Prostate gland (tissue), 2 donors: ENCODE data around the gene MRO. TPM values are rescaled to one million over a fixed set of nuclear protein-coding genes. Genes with fewer than 3 reads are reported as not detected.

ENCODE experiments used
- DNase-seq: peaks from one replicate; pipeline ENCODE4 v3.0.0-alpha.2; 2019; ENCODE audit warnings: low spot score
- H3K27ac ChIP-seq, 2 donors: fragments of 200-600 bp; sonication (generic); 2 replicates each; pipeline ENCODE4 v1.5.1; 2017 to 2019
- H3K27me3 ChIP-seq: fragments of 200-600 bp; sonication (generic); replicated peaks from 2 replicates; pipeline ENCODE4 v1.5.1; 2019; ENCODE audit not compliant: insufficient read depth
- H3K36me3 ChIP-seq, 2 donors: fragments of 200-600 bp; sonication (generic); 1 replicate in 1 of 2; 2 replicates in 1 of 2; pipeline versions ENCODE4 v1.5.1 to v1.8.1; 2017 to 2019
- H3K4me1 ChIP-seq: fragments of 200-600 bp; sonication (generic); replicated peaks from 2 replicates; pipeline ENCODE4 v1.5.1; 2019
- H3K4me3 ChIP-seq, 2 donors: fragments of 200-600 bp; sonication (generic); 2 replicates each; pipeline ENCODE4 v1.5.1; 2017 to 2019
- H3K9me3 ChIP-seq: fragments of 200-600 bp; sonication (generic); 2 replicates; pipeline ENCODE4 v1.5.1; 2017
- POLR2A ChIP-seq: fragments of 450-650 bp; IDR thresholded peaks from one replicate; pipeline ENCODE4 v1.6.1; 2016; ENCODE audit warnings: antibody characterized with exemption, mild to moderate bottlenecking
- POLR2AphosphoS5 ChIP-seq: sonication (generic); formaldehyde crosslinking; IDR thresholded peaks from one replicate; pipeline ENCODE4 v1.6.1; 2017; ENCODE audit warnings: antibody characterized with exemption
- WGBS: methylation state at CpG from one replicate; pipeline ENCODE4 v1.1.5; 2018; 5-methylcytosine and 5-hydroxymethylcytosine counted together
- intact Hi-C: fragments of 100-400 bp; cut with DNase I; formaldehyde crosslinking; loops from one replicate; pipeline ENCODE4 v1.14.2; 2022
- total RNA-seq, 2 donors: library from RNA; depleted of rRNA; stranded (reverse); fragments of >200 nt; gene quantifications; one replicate each; pipeline ENCODE4 v1.1.0, GENCODE V29; 2016
- TF ChIP-seq, protein P1 (sequence below), 4 experiments: fragments of 200-600 bp in 2 of 4; fragments of 450-650 bp in 2 of 4; sonication (generic) in 2 of 4; IDR thresholded peaks; 1 replicate in 3 of 4; 2 replicates in 1 of 4; pipeline ENCODE4 v1.5.1; 2016 to 2019; ENCODE audit warnings: antibody characterized with exemption in 4 of 4, mild to moderate bottlenecking in 2 of 4, moderate library complexity in 2 of 4

Gene MRO
- total RNA-seq, 2 donors from 2014 or later: 0.23 to 64.8 TPM

GRCh38 chr18:50826027-50826426 lies 6.2 kb upstream of the MRO start:
- no peak for TF ChIP-seq POLR2A
- Histone ChIP-seq H3K4me3 (no peak overlapping the region), H3K27me3 (no peaks in the 10 kb centered on the region), H3K4me1 (no peaks in the 10 kb centered on the region), H3K27ac (no peak overlapping the region), H3K9me3 (no peaks in the 10 kb centered on the region), H3K36me3 (no peaks in the 10 kb centered on the region)
- intact Hi-C loops: loop anchor here (10.0 kb wide), 3 partner anchors 139 to 369 kb away; partner anchors contain the start of genes ELAC1, MEX3C and SMAD4
- 69% methylated on average over 5 of the region's 5 CpGs for WGBS
- DNase-seq: no peak

GRCh38 chr18:50825621-50826020 lies 5.8 kb upstream of the MRO start:
- Histone ChIP-seq H3K4me1 (no peaks in the 10 kb centered on the region), H3K27me3 (no peaks in the 10 kb centered on the region), H3K36me3 (no peaks in the 10 kb centered on the region), H3K27ac (no peak overlapping the region), H3K4me3 (no peak overlapping the region), H3K9me3 (no peaks in the 10 kb centered on the region)
- 93% methylated on average over 2 of the region's 2 CpGs for WGBS
- intact Hi-C loops: loop anchor here (10.0 kb wide), 3 partner anchors 139 to 369 kb away; partner anchors contain the start of genes ELAC1, MEX3C and SMAD4
- no peak for DNase-seq
- TF ChIP-seq, protein P1, sequence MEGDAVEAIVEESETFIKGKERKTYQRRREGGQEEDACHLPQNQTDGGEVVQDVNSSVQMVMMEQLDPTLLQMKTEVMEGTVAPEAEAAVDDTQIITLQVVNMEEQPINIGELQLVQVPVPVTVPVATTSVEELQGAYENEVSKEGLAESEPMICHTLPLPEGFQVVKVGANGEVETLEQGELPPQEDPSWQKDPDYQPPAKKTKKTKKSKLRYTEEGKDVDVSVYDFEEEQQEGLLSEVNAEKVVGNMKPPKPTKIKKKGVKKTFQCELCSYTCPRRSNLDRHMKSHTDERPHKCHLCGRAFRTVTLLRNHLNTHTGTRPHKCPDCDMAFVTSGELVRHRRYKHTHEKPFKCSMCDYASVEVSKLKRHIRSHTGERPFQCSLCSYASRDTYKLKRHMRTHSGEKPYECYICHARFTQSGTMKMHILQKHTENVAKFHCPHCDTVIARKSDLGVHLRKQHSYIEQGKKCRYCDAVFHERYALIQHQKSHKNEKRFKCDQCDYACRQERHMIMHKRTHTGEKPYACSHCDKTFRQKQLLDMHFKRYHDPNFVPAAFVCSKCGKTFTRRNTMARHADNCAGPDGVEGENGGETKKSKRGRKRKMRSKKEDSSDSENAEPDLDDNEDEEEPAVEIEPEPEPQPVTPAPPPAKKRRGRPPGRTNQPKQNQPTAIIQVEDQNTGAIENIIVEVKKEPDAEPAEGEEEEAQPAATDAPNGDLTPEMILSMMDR (IDR thresholded peaks at IDR 0.05): no peak
- TF ChIP-seq POLR2AphosphoS5 (no peak), POLR2A (no peak)

GRCh38 chr18:50822756-50823155 lies 2.9 kb upstream of the MRO start:
- intact Hi-C loops: loop anchor here (10.0 kb wide), 3 partner anchors 142 to 372 kb away; partner anchors contain the start of genes ELAC1, MEX3C and SMAD4
- H3K9me3 ChIP-seq: no peaks in the 10 kb centered on the region
- no peaks in the 10 kb centered on the region for H3K4me1 ChIP-seq
- no peak for DNase-seq
- TF ChIP-seq, protein P1 (IDR thresholded peaks at IDR 0.05): no peak
- TF ChIP-seq POLR2AphosphoS5: no peak
- TF ChIP-seq POLR2A: no peak
- H3K36me3 ChIP-seq: no peaks in the 10 kb centered on the region
- no peak overlapping the region for H3K27ac ChIP-seq
- WGBS: 94% methylated on average over 10 of the region's 10 CpGs
- H3K27me3 ChIP-seq: no peaks in the 10 kb centered on the region
- no peak overlapping the region for H3K4me3 ChIP-seq

GRCh38 chr18:50820901-50821520 lies 1.2 kb upstream of the MRO start:
- DNase-seq: no peak
- Histone ChIP-seq H3K27me3 (no peaks in the 10 kb centered on the region), H3K9me3 (no peaks in the 10 kb centered on the region), H3K4me1 (no peaks in the 10 kb centered on the region), H3K36me3 (no peaks in the 10 kb centered on the region), H3K27ac (no peak overlapping the region), H3K4me3 (no peak overlapping the region)
- TF ChIP-seq POLR2A: no peak
- TF ChIP-seq, protein P1 (IDR thresholded peaks at IDR 0.05): no peak
- no peak for TF ChIP-seq POLR2AphosphoS5
- intact Hi-C loops: loop anchor here (10.0 kb wide), 3 partner anchors 144 to 374 kb away; partner anchors contain the start of genes ELAC1, MEX3C and SMAD4
- WGBS: 79% methylated on average over 5 of the region's 5 CpGs

- no peaks in the 10 kb centered on the region for H3K9me3 ChIP-seq
- WGBS: 16% methylated on average over 16 of the region's 16 CpGs
- H3K4me1 ChIP-seq: no peaks in the 10 kb centered on the region
- no peak for TF ChIP-seq POLR2A
- TF ChIP-seq, protein P1 (IDR thresholded peaks at IDR 0.05): peak in 1 of 4 experiments; percentile 8
- no peaks in the 10 kb centered on the region for H3K36me3 ChIP-seq
- no peaks in the 10 kb centered on the region for H3K27me3 ChIP-seq
- peak overlapping the region; percentile 7 to 23 for H3K4me3 ChIP-seq
- peak; percentile 23 for DNase-seq
- intact Hi-C loops: loop anchor here (5.0 kb wide), 2 partner anchors 58 to 233 kb away; partner anchors contain the start of gene ME2
- H3K27ac ChIP-seq: no peak overlapping the region
These were observed 639 bp downstream of the MRO start for GRCh38 chr18:50819027-50819727.
